GF-D8 (cell line): ENCODE measurements around the gene PDLIM5.
"Not testable (repeated sequence)": the region's sequence is repeated elsewhere in the genome, so short reads cannot be mapped to it uniquely, and the experiment has no call there.

Experiments used
- DNase-seq: peaks from one replicate; lab custom pipeline; 2025; lab: John Stamatoyannopoulos, UW

Gene PDLIM5

GRCh38 chr4:94530073-94530472 lies 78.3 kb downstream of the PDLIM5 start:
- no peak for DNase-seq

GRCh38 chr4:94531991-94532789 lies 80.4 kb downstream of the PDLIM5 start:
- no peak for DNase-seq

- DNase-seq: no peak
These were observed 81.9 kb downstream of the PDLIM5 start for GRCh38 chr4:94533405-94534223.

- DNase-seq: no peak
These were observed 82.9 kb downstream of the PDLIM5 start for GRCh38 chr4:94534401-94535312.

GRCh38 chr4:94536049-94536448 lies 84.3 kb downstream of the PDLIM5 start:
- no peak for DNase-seq

- DNase-seq: no peak
These were observed 85.1 kb downstream of the PDLIM5 start for GRCh38 chr4:94536649-94537469.

GRCh38 chr4:94537921-94538628 lies 86.3 kb downstream of the PDLIM5 start:
- no peak for DNase-seq

- DNase-seq: no peak
These were observed 88.7 kb downstream of the PDLIM5 start for GRCh38 chr4:94540476-94540875.

GRCh38 chr4:94544811-94545210 lies 93.1 kb downstream of the PDLIM5 start:
- DNase-seq: no peak

- no peak for DNase-seq
These were observed 93.6 kb downstream of the PDLIM5 start for GRCh38 chr4:94545296-94545695.

- DNase-seq: no peak
These were observed 95.2 kb downstream of the PDLIM5 start for GRCh38 chr4:94546949-94547348.

- no peak for DNase-seq
These were observed 96.8 kb downstream of the PDLIM5 start for GRCh38 chr4:94548571-94548970.

- no peak for DNase-seq
These were observed 98.6 kb downstream of the PDLIM5 start for GRCh38 chr4:94550352-94550751.

- no peak for DNase-seq
These were observed 99.1 kb downstream of the PDLIM5 start for GRCh38 chr4:94550851-94551250.

GRCh38 chr4:94551643-94552564 lies 100.2 kb downstream of the PDLIM5 start:
- DNase-seq: no peak

GRCh38 chr4:94556047-94556446 lies 104.3 kb downstream of the PDLIM5 start:
- not testable (repeated sequence) for DNase-seq

GRCh38 chr4:94557632-94558031 lies 105.9 kb downstream of the PDLIM5 start:
- not testable (repeated sequence) for DNase-seq

GRCh38 chr4:94558392-94558904 lies 106.7 kb downstream of the PDLIM5 start:
- no peak for DNase-seq

- DNase-seq: no peak
These were observed 107.6 kb downstream of the PDLIM5 start for GRCh38 chr4:94559351-94559806.
